Measurements from ENCODE around the gene SMIM23. TPM values are rescaled to one million over a fixed set of nuclear protein-coding genes. Genes with fewer than 3 reads are reported as not detected.
"Not testable (repeated sequence)": the region's sequence is repeated elsewhere in the genome, so short reads cannot be mapped to it uniquely, and the experiment has no call there.

SMIM23 gene
- total RNA-seq, 1 experiment from 2014 or later = not detected

DNA sequence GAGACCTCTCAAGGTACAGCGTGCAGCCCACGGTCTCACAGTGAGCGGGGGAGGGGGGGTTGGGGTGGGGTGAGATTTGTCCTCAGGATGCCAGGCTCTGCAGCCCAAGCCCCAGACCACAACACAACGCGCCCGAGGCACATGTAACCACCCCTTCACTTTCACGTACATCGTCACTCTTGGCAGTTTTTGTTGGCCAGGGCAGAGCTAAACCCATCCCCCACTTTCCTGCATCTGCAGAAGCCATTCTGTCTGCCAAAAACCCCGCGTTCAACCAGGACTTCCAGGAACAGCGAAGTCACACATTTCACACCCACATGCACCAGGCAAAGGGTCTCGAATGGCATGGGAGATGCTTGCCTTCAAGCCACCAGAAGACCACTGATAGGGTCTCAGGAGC, 9.4 kb upstream of the SMIM23 start:
- BruUV-seq (replicated peaks) = no TSS peak
- TF ChIP-seq, protein P1, sequence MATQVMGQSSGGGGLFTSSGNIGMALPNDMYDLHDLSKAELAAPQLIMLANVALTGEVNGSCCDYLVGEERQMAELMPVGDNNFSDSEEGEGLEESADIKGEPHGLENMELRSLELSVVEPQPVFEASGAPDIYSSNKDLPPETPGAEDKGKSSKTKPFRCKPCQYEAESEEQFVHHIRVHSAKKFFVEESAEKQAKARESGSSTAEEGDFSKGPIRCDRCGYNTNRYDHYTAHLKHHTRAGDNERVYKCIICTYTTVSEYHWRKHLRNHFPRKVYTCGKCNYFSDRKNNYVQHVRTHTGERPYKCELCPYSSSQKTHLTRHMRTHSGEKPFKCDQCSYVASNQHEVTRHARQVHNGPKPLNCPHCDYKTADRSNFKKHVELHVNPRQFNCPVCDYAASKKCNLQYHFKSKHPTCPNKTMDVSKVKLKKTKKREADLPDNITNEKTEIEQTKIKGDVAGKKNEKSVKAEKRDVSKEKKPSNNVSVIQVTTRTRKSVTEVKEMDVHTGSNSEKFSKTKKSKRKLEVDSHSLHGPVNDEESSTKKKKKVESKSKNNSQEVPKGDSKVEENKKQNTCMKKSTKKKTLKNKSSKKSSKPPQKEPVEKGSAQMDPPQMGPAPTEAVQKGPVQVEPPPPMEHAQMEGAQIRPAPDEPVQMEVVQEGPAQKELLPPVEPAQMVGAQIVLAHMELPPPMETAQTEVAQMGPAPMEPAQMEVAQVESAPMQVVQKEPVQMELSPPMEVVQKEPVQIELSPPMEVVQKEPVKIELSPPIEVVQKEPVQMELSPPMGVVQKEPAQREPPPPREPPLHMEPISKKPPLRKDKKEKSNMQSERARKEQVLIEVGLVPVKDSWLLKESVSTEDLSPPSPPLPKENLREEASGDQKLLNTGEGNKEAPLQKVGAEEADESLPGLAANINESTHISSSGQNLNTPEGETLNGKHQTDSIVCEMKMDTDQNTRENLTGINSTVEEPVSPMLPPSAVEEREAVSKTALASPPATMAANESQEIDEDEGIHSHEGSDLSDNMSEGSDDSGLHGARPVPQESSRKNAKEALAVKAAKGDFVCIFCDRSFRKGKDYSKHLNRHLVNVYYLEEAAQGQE (IDR thresholded peaks at IDR 0.05; ENCODE audit: insufficient read depth in 1 of 2, low read depth in 2 of 2, low read length in 1 of 2) = no peak
- TF ChIP-seq SIN3A (IDR thresholded peaks at IDR 0.05; ENCODE audit: borderline replicate concordance, insufficient read depth, low read depth, low read length) = no peak
- no peak for TF ChIP-seq POLR2AphosphoS5 (IDR thresholded peaks at IDR 0.05; ENCODE audit: low read depth, low read length)
- no peak for TF ChIP-seq TCF7L2 (IDR thresholded peaks at IDR 0.05; ENCODE audit: low read depth, low read length)
- TF ChIP-seq, protein P2, sequence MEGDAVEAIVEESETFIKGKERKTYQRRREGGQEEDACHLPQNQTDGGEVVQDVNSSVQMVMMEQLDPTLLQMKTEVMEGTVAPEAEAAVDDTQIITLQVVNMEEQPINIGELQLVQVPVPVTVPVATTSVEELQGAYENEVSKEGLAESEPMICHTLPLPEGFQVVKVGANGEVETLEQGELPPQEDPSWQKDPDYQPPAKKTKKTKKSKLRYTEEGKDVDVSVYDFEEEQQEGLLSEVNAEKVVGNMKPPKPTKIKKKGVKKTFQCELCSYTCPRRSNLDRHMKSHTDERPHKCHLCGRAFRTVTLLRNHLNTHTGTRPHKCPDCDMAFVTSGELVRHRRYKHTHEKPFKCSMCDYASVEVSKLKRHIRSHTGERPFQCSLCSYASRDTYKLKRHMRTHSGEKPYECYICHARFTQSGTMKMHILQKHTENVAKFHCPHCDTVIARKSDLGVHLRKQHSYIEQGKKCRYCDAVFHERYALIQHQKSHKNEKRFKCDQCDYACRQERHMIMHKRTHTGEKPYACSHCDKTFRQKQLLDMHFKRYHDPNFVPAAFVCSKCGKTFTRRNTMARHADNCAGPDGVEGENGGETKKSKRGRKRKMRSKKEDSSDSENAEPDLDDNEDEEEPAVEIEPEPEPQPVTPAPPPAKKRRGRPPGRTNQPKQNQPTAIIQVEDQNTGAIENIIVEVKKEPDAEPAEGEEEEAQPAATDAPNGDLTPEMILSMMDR (IDR thresholded peaks at IDR 0.05) = no peak

DNA sequence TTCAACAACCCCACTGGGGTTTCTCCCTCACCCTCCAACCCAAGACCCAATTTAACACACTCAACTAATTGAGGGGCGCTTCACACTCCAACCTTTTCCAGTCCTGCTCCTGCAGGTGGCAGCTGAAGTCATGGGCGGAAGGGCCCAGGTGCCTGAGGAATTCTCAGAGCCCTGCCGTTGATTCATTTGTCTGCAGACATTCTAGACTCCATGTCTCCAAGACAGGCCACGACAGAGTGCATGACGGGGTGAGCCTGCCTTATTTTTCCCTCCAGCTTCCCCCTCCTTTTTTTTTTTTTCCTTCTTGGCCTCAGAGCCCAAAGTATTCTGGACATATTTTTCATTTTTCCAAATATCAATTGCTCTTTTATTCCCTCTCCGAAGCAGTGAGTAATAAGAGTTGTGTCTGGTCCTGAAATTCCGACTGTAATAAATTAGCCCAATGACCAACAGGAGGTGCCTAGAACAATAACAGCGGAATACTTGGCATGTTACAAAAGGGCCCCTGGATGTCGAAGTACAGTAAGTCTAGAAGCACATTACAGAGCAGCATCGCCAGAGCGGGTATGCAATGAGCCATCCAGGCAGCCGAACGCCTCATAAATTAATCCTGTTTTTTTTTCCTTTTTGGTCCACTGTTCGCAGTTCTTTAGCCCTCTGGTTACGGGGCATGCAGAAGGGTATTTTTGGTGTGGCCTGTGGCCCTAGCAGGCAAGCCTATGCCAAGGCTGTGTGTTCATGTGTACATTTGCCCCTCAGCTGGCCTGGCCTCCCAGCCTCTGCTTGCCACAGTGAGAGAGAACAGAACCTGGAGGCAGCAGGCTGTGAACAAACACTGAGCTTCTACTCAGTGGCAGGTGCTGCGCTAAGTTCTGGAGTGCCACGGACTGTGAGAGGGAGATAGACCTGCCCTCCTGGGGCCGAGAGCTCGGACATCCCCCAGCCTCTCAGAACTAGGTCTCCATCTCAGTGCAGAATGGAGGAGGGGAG, 8.6 kb upstream of the SMIM23 start:
- no peaks in the 10 kb centered on the region for H3K4me1 ChIP-seq (ENCODE audit: control insufficient read depth, insufficient read depth, low read length)
- ATAC-seq (peak; percentile 58; the same call in 1 of the 2 replicates), DNase-seq (ENCODE audit: low read depth, low spot score) (no peak)
- ChIA-PET CTCF (no interaction called here), POLR2A (interaction anchor here (0.6 kb wide), 1 partner anchor 1660 kb away, joined by 3 read pairs; no protein-coding TSS in a partner anchor)
- no TSS peak for BruUV-seq (replicated peaks)
- H3K9me3 ChIP-seq (ENCODE audit: control insufficient read depth, insufficient read depth, low read depth, low read length) = no peaks in the 10 kb centered on the region
- TF ChIP-seq POLR2AphosphoS5 (IDR thresholded peaks at IDR 0.05; ENCODE audit: low read depth, low read length) (no peak), SIN3A (IDR thresholded peaks at IDR 0.05; ENCODE audit: borderline replicate concordance, insufficient read depth, low read depth, low read length) (no peak), TCF7L2 (IDR thresholded peaks at IDR 0.05; ENCODE audit: low read depth, low read length) (no peak)
- TF ChIP-seq, protein P2 (IDR thresholded peaks at IDR 0.05) = no peak
- TF ChIP-seq, protein P1 (IDR thresholded peaks at IDR 0.05; ENCODE audit: insufficient read depth in 1 of 2, low read depth in 2 of 2, low read length in 1 of 2) = no peak
- H3K27ac ChIP-seq (ENCODE audit: low read length) = no peak overlapping the region
- intact Hi-C loops (cut with micrococcal nuclease; ENCODE audit: unreplicated experiment) = no loop called here
- in situ Hi-C loops (cut with HindIII; ENCODE audit: low pct_unique_long_range_greater_than_20kb, low sequenced_read_pairs) = no loop called here
- no peaks in the 10 kb centered on the region for H3K27me3 ChIP-seq (ENCODE audit: control insufficient read depth, insufficient read depth, low read length)
- no peak overlapping the region for H3K4me3 ChIP-seq (ENCODE audit: low read depth in 2 of 2, low read length in 2 of 2)
- H3K36me3 ChIP-seq (ENCODE audit: control insufficient read depth, insufficient read depth, low read length) = no peaks in the 10 kb centered on the region

More for the DNA sequence above, 9.4 kb upstream of the SMIM23 start:
- no peaks in the 10 kb centered on the region for H3K4me1 ChIP-seq (ENCODE audit: control insufficient read depth, insufficient read depth, low read length)
- H3K9me3 ChIP-seq (ENCODE audit: control insufficient read depth, insufficient read depth, low read depth, low read length) = no peaks in the 10 kb centered on the region
- no peaks in the 10 kb centered on the region for H3K36me3 ChIP-seq (ENCODE audit: control insufficient read depth, insufficient read depth, low read length)
- POLR2A ChIA-PET = interaction anchor here (0.6 kb wide), 1 partner anchor 1659 kb away, joined by 3 read pairs; no protein-coding TSS in a partner anchor
- in situ Hi-C loops (cut with HindIII; ENCODE audit: low pct_unique_long_range_greater_than_20kb, low sequenced_read_pairs) (no loop called here), intact Hi-C loops (cut with micrococcal nuclease; ENCODE audit: unreplicated experiment) (no loop called here)
- no peak overlapping the region for H3K4me3 ChIP-seq (ENCODE audit: low read depth in 2 of 2, low read length in 2 of 2)
- H3K27me3 ChIP-seq (ENCODE audit: control insufficient read depth, insufficient read depth, low read length) = no peaks in the 10 kb centered on the region
- CTCF ChIA-PET = no interaction called here
- no peak overlapping the region for H3K27ac ChIP-seq (ENCODE audit: low read length)
- ATAC-seq (no peak), DNase-seq (ENCODE audit: low read depth, low spot score) (no peak)

DNA sequence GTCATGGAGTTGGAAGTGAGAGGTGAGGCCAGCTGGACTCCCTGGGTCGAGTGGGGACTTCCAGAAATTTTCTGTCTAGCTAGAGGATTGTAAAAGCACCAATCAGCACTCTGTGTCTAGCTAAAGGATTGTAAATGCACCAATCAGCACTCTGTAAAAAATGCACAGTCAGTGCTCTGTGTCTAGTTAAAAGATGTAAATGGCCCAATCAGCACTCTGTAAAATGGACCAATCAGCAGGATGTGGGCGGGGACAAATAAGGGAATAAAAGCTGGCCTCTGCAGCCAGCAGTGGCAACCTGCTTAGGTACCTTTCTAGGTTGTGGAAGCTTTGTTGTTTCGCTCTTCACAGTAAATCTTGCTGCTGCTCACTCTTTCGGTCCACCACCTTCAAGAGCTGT, 3.9 kb upstream of the SMIM23 start:
- H3K4me1 ChIP-seq (ENCODE audit: control insufficient read depth, insufficient read depth, low read length); ATAC-seq; POLR2A ChIA-PET; H3K27ac ChIP-seq (ENCODE audit: low read length); H3K4me3 ChIP-seq (ENCODE audit: low read depth in 2 of 2, low read length in 2 of 2); H3K27me3 ChIP-seq (ENCODE audit: control insufficient read depth, insufficient read depth, low read length); H3K9me3 ChIP-seq (ENCODE audit: control insufficient read depth, insufficient read depth, low read depth, low read length); in situ Hi-C loops (cut with HindIII; ENCODE audit: low pct_unique_long_range_greater_than_20kb, low sequenced_read_pairs); H3K36me3 ChIP-seq (ENCODE audit: control insufficient read depth, insufficient read depth, low read length); CTCF ChIA-PET; DNase-seq (ENCODE audit: low read depth, low spot score); intact Hi-C loops (cut with micrococcal nuclease; ENCODE audit: unreplicated experiment); BruUV-seq (replicated peaks): not testable (repeated sequence)
